ENCODE measurements around the gene ESPNL.
A peak's percentile ranks its signal among the peaks of the same experiment; 100 is the strongest.
"Not testable (repeated sequence)": the region's sequence is repeated elsewhere in the genome, so short reads cannot be mapped to it uniquely, and the experiment has no call there.

The ESPNL gene

GRCh38 chr2:238100049-238100820, at the start of gene ESPNL:
TSS of gene ESPNL (plus strand) at chr2:238100340. CDS start at chr2:238100420, 80 bp downstream.
- no peak for DNase-seq

- no peak for DNase-seq
Observed at GRCh38 chr2:238053191-238053776, 46.9 kb upstream of the ESPNL start.

- no peak for DNase-seq
Observed at GRCh38 chr2:238055841-238056240, 44.3 kb upstream of the ESPNL start.

- not testable (repeated sequence) for DNase-seq
Observed at GRCh38 chr2:238057696-238058575, 42.2 kb upstream of the ESPNL start.

GRCh38 chr2:238059505-238059904, 40.6 kb upstream of the ESPNL start:
- no peak for DNase-seq

- DNase-seq = no peak
Observed at GRCh38 chr2:238060096-238060541, 40.0 kb upstream of the ESPNL start.

GRCh38 chr2:238060542-238061314, 39.4 kb upstream of the ESPNL start, which contains the start of gene SCLY:
TSS of gene SCLY (plus strand) at chr2:238061001. CDS start at chr2:238061055, 54 bp downstream.
- peak; percentile 68 to 100 (median 97) for DNase-seq

- peak in 8 of 56 donors; percentile 14 to 58 (median 42) for DNase-seq
Observed at GRCh38 chr2:238061315-238062202, 38.6 kb upstream of the ESPNL start.

- DNase-seq = no peak
Observed at GRCh38 chr2:238063414-238064189, 36.5 kb upstream of the ESPNL start.

GRCh38 chr2:238064376-238064775, 35.8 kb upstream of the ESPNL start:
- DNase-seq = no peak

- DNase-seq = no peak
Observed at GRCh38 chr2:238065071-238065846, 34.9 kb upstream of the ESPNL start.

GRCh38 chr2:238066218-238066617, 33.9 kb upstream of the ESPNL start:
- no peak for DNase-seq

- DNase-seq = not testable (repeated sequence)
Observed at GRCh38 chr2:238066718-238067117, 33.4 kb upstream of the ESPNL start.

GRCh38 chr2:238067939-238068338, 32.2 kb upstream of the ESPNL start:
- DNase-seq = no peak

- DNase-seq = no peak
Observed at GRCh38 chr2:238069021-238069709, 31.0 kb upstream of the ESPNL start.

GRCh38 chr2:238069877-238070276, 30.3 kb upstream of the ESPNL start:
- no peak for DNase-seq

- no peak for DNase-seq
Observed at GRCh38 chr2:238075397-238075796, 24.7 kb upstream of the ESPNL start.

- DNase-seq = no peak
Observed at GRCh38 chr2:238077292-238077691, 22.8 kb upstream of the ESPNL start.
